Neutrophil (primary cell): ENCODE measurements around the gene KITLG.
"Not testable (repeated sequence)": the region's sequence is repeated elsewhere in the genome, so short reads cannot be mapped to it uniquely, and the experiment has no call there.

Source experiments
- H3K27ac ChIP-seq: fragments of 200-600 bp; sonication (generic); 2 replicates; pipeline ENCODE4 v1.5.1; 2016; ENCODE audit warnings: mild to moderate bottlenecking, moderate library complexity
- H3K27me3 ChIP-seq: fragments of 200-600 bp; sonication (generic); 2 replicates; pipeline ENCODE4 v1.6.0; 2016; ENCODE audit warnings: mild to moderate bottlenecking
- H3K36me3 ChIP-seq: fragments of 200-600 bp; sonication (generic); 2 replicates; pipeline ENCODE4 v1.5.1; 2017
- H3K4me1 ChIP-seq, 2 experiments: fragments of 200-600 bp in 1 of 2; sonication (generic) in 1 of 2; 1 replicate in 1 of 2; 2 replicates in 1 of 2; pipeline versions ENCODE4 v1.5.1 to v1.6.1; 2013 to 2016; ENCODE audit warnings: low read depth in 1 of 2, low read length in 1 of 2, mild to moderate bottlenecking in 1 of 2, moderate library complexity in 1 of 2; ENCODE audit not compliant: control insufficient read depth in 1 of 2, insufficient read depth in 1 of 2
- H3K4me3 ChIP-seq, 2 experiments: fragments of 200-600 bp in 1 of 2; sonication (generic) in 1 of 2; 1 replicate in 1 of 2; 2 replicates in 1 of 2; pipeline ENCODE4 v1.5.1; 2013 to 2016; ENCODE audit warnings: low read depth in 1 of 2, low read length in 1 of 2, mild to moderate bottlenecking in 1 of 2, moderate library complexity in 1 of 2
- H3K9me3 ChIP-seq: fragments of 200-600 bp; sonication (generic); 2 replicates; pipeline ENCODE4 v1.5.1; 2016
- CTCF ChIP-seq: fragments of 200-600 bp; sonication (generic); IDR thresholded peaks from 2 replicates; pipeline ENCODE4 v1.5.1; 2016; ENCODE audit warnings: antibody characterized with exemption

KITLG gene

GRCh38 chr12:88469154-88469553 is 111.1 kb downstream of the KITLG start:
- no peaks in the 10 kb centered on the region for H3K36me3 ChIP-seq
- no peaks in the 10 kb centered on the region for H3K27me3 ChIP-seq
- H3K9me3 ChIP-seq, result no peaks in the 10 kb centered on the region
- no peak for TF ChIP-seq CTCF
- H3K27ac ChIP-seq, result no peak overlapping the region
- H3K4me1 ChIP-seq, result no peaks in the 10 kb centered on the region
- H3K4me3 ChIP-seq, result no peak overlapping the region

GRCh38 chr12:88468581-88468980 is 111.7 kb downstream of the KITLG start:
- H3K27ac ChIP-seq, result no peak overlapping the region
- no peaks in the 10 kb centered on the region for H3K36me3 ChIP-seq
- no peak for TF ChIP-seq CTCF
- no peaks in the 10 kb centered on the region for H3K9me3 ChIP-seq
- no peak overlapping the region for H3K4me3 ChIP-seq
- H3K27me3 ChIP-seq, result no peaks in the 10 kb centered on the region
- no peaks in the 10 kb centered on the region for H3K4me1 ChIP-seq

- H3K9me3 ChIP-seq, H3K27me3 ChIP-seq, H3K36me3 ChIP-seq, H3K4me1 ChIP-seq, H3K4me3 ChIP-seq, H3K27ac ChIP-seq: not testable (repeated sequence)
These were observed 113.6 kb downstream of the KITLG start for GRCh38 chr12:88466708-88467107.

- no peak overlapping the region for H3K27ac ChIP-seq
- no peaks in the 10 kb centered on the region for H3K4me1 ChIP-seq
- H3K4me3 ChIP-seq, result no peak overlapping the region
- no peaks in the 10 kb centered on the region for H3K36me3 ChIP-seq
- TF ChIP-seq CTCF, result no peak
- no peaks in the 10 kb centered on the region for H3K27me3 ChIP-seq
- H3K9me3 ChIP-seq, result no peaks in the 10 kb centered on the region
These were observed 121.9 kb downstream of the KITLG start for GRCh38 chr12:88458327-88458726.

GRCh38 chr12:88453323-88453722 is 126.9 kb downstream of the KITLG start:
- H3K4me1 ChIP-seq, result no peaks in the 10 kb centered on the region
- no peaks in the 10 kb centered on the region for H3K36me3 ChIP-seq
- no peak overlapping the region for H3K4me3 ChIP-seq
- no peak for TF ChIP-seq CTCF
- H3K27ac ChIP-seq, result no peak overlapping the region
- no peaks in the 10 kb centered on the region for H3K9me3 ChIP-seq
- H3K27me3 ChIP-seq, result no peaks in the 10 kb centered on the region

GRCh38 chr12:88451205-88451604 is 129.1 kb downstream of the KITLG start:
- Histone ChIP-seq H3K4me1 (no peaks in the 10 kb centered on the region), H3K4me3 (no peak overlapping the region), H3K9me3 (no peaks in the 10 kb centered on the region), H3K27ac (no peak overlapping the region), H3K36me3 (no peaks in the 10 kb centered on the region), H3K27me3 (no peaks in the 10 kb centered on the region)
- no peak for TF ChIP-seq CTCF
